Activated naive CD8-positive, alpha-beta T cell treated with anti-CD3 and anti-CD28 coated beads, Interleukin-2, amount 10 ng/mL, durations not matched to agents 7 days and 5 days (primary cell): Measurements from ENCODE around the gene KLHL29. TPM values are rescaled to one million over a fixed set of nuclear protein-coding genes. Genes with fewer than 3 reads are reported as not detected.

Experiments used
- ATAC-seq: fragments of 150-1000 bp; cut with Tn5 transposase; one replicate; pipeline ENCODE4 v1.10.0; 2021; ENCODE audit warnings: low read depth, moderate library complexity
- POLR2A ChIA-PET: fragments of 350-600 bp; sonication (Branson Sonifier 250); formaldehyde crosslinking; loops from one replicate; lab custom pipeline; 2021; ENCODE audit warnings: antibody characterized with exemption; lab: Charles Lee
- DNase-seq: peaks from one replicate; pipeline ENCODE4 v3.0.0; 2021
- H3K27ac Mint-ChIP-seq: one replicate; pipeline ENCODE4 v1.8.0; 2022; ENCODE audit warnings: mild to moderate bottlenecking, mixed read lengths
- H3K27me3 Mint-ChIP-seq: one replicate; pipeline ENCODE4 v1.8.0; 2022; ENCODE audit warnings: mild to moderate bottlenecking, moderate library complexity, mixed read lengths
- H3K36me3 Mint-ChIP-seq: one replicate; pipeline ENCODE4 v1.8.0; 2021; ENCODE audit warnings: mild to moderate bottlenecking, mixed read lengths
- H3K4me1 Mint-ChIP-seq: one replicate; pipeline ENCODE4 v1.8.0; 2021; ENCODE audit warnings: mixed read lengths
- H3K4me3 Mint-ChIP-seq: one replicate; pipeline ENCODE4 v1.8.0; 2022; ENCODE audit warnings: mild to moderate bottlenecking, moderate library complexity, mixed read lengths
- H3K9me3 Mint-ChIP-seq: one replicate; pipeline ENCODE4 v1.8.0; 2021; ENCODE audit warnings: mixed read lengths
- total RNA-seq, 2 experiments: library from RNA; stranded (reverse); gene quantifications; one replicate each; pipeline ENCODE4 v1.2.3, GENCODE V29; 2021

Gene KLHL29
- total RNA-seq, 2 experiments from 2014 or later, result 1.6 to 1.7 TPM

GRCh38 chr2:23544589-23545295 lies 159.8 kb downstream of the KLHL29 start:
- Mint-ChIP-seq H3K27me3 (no peaks in the 10 kb centered on the region), H3K4me1 (peaks cover 4% of the 10 kb centered on the region), H3K9me3 (no peaks in the 10 kb centered on the region), H3K4me3 (no peak overlapping the region), H3K36me3 (no peaks in the 10 kb centered on the region), H3K27ac (no peak overlapping the region)
- POLR2A ChIA-PET, result no interaction called here
- ATAC-seq, result no peak
- no peak for DNase-seq

- Mint-ChIP-seq H3K27me3 (no peaks in the 10 kb centered on the region), H3K4me1 (peaks cover 8% of the 10 kb centered on the region), H3K27ac (no peak overlapping the region), H3K9me3 (no peaks in the 10 kb centered on the region), H3K36me3 (no peaks in the 10 kb centered on the region), H3K4me3 (no peak overlapping the region)
- DNase-seq (no peak), ATAC-seq (no peak)
- POLR2A ChIA-PET, result no interaction called here
These were observed 160.4 kb downstream of the KLHL29 start for GRCh38 chr2:23545396-23545795.

GRCh38 chr2:23545811-23546210 lies 160.8 kb downstream of the KLHL29 start:
- ATAC-seq, result peak; percentile 16
- POLR2A ChIA-PET, result no interaction called here
- no peak overlapping the region for H3K4me3 Mint-ChIP-seq

GRCh38 chr2:23546913-23547312 lies 161.9 kb downstream of the KLHL29 start:
- POLR2A ChIA-PET, result no interaction called here
- H3K27ac Mint-ChIP-seq, result no peak overlapping the region
- peaks cover 2% of the 10 kb centered on the region for H3K27me3 Mint-ChIP-seq
- H3K36me3 Mint-ChIP-seq, result no peaks in the 10 kb centered on the region
- no peak overlapping the region for H3K4me3 Mint-ChIP-seq
- peaks cover 17% of the 10 kb centered on the region for H3K4me1 Mint-ChIP-seq
- no peaks in the 10 kb centered on the region for H3K9me3 Mint-ChIP-seq
- DNase-seq (no peak), ATAC-seq (no peak)

More at GRCh38 chr2:23545811-23546210, 160.8 kb downstream of the KLHL29 start:
- no peaks in the 10 kb centered on the region for H3K36me3 Mint-ChIP-seq
- no peak overlapping the region for H3K27ac Mint-ChIP-seq
- peaks cover 2% of the 10 kb centered on the region for H3K27me3 Mint-ChIP-seq
- H3K9me3 Mint-ChIP-seq, result no peaks in the 10 kb centered on the region
- DNase-seq, result no peak
- peaks cover 12% of the 10 kb centered on the region for H3K4me1 Mint-ChIP-seq

GRCh38 chr2:23547725-23548124 lies 162.7 kb downstream of the KLHL29 start:
- H3K4me3 Mint-ChIP-seq, result no peak overlapping the region

GRCh38 chr2:23548143-23548769 lies 163.3 kb downstream of the KLHL29 start:
- Mint-ChIP-seq H3K4me3 (no peak overlapping the region), H3K27ac (no peak overlapping the region), H3K4me1 (peaks cover 22% of the 10 kb centered on the region), H3K9me3 (no peaks in the 10 kb centered on the region), H3K27me3 (peaks cover 2% of the 10 kb centered on the region), H3K36me3 (no peaks in the 10 kb centered on the region)
- POLR2A ChIA-PET, result no interaction called here
- no peak for ATAC-seq
- DNase-seq, result no peak

More at GRCh38 chr2:23547725-23548124, 162.7 kb downstream of the KLHL29 start:
- no peaks in the 10 kb centered on the region for H3K9me3 Mint-ChIP-seq
- H3K27me3 Mint-ChIP-seq, result peaks cover 2% of the 10 kb centered on the region
- peaks cover 22% of the 10 kb centered on the region for H3K4me1 Mint-ChIP-seq
- no peak overlapping the region for H3K27ac Mint-ChIP-seq
- POLR2A ChIA-PET, result no interaction called here
- ATAC-seq (no peak), DNase-seq (no peak)
- H3K36me3 Mint-ChIP-seq, result no peaks in the 10 kb centered on the region

- no peak overlapping the region for H3K4me3 Mint-ChIP-seq
- POLR2A ChIA-PET, result no interaction called here
- no peak overlapping the region for H3K27ac Mint-ChIP-seq
- DNase-seq (no peak), ATAC-seq (no peak)
- H3K36me3 Mint-ChIP-seq, result no peaks in the 10 kb centered on the region
- peaks cover 2% of the 10 kb centered on the region for H3K27me3 Mint-ChIP-seq
- peaks cover 22% of the 10 kb centered on the region for H3K4me1 Mint-ChIP-seq
- no peaks in the 10 kb centered on the region for H3K9me3 Mint-ChIP-seq
These were observed 164.1 kb downstream of the KLHL29 start for GRCh38 chr2:23549051-23549450.

GRCh38 chr2:23549821-23550530 lies 165.0 kb downstream of the KLHL29 start:
- H3K27me3 Mint-ChIP-seq, result peaks cover 2% of the 10 kb centered on the region
- H3K27ac Mint-ChIP-seq, result no peak overlapping the region

GRCh38 chr2:23550553-23550952 lies 165.6 kb downstream of the KLHL29 start:
- Mint-ChIP-seq H3K4me1 (peaks cover 18% of the 10 kb centered on the region), H3K27ac (no peak overlapping the region), H3K36me3 (no peaks in the 10 kb centered on the region), H3K9me3 (no peaks in the 10 kb centered on the region), H3K27me3 (peaks cover 2% of the 10 kb centered on the region), H3K4me3 (no peak overlapping the region)
- POLR2A ChIA-PET, result no interaction called here
- DNase-seq (no peak), ATAC-seq (no peak)

More at GRCh38 chr2:23549821-23550530, 165.0 kb downstream of the KLHL29 start:
- Mint-ChIP-seq H3K4me3 (peak overlapping the region; percentile 2), H3K36me3 (no peaks in the 10 kb centered on the region), H3K4me1 (peaks cover 19% of the 10 kb centered on the region), H3K9me3 (no peaks in the 10 kb centered on the region)
- ATAC-seq (no peak), DNase-seq (no peak)
- POLR2A ChIA-PET, result no interaction called here

GRCh38 chr2:23551875-23552274 lies 166.9 kb downstream of the KLHL29 start:
- POLR2A ChIA-PET, result no interaction called here
- DNase-seq, result no peak
- no peaks in the 10 kb centered on the region for H3K9me3 Mint-ChIP-seq
- peak; percentile 41 for ATAC-seq
- H3K36me3 Mint-ChIP-seq, result no peaks in the 10 kb centered on the region
- peaks cover 2% of the 10 kb centered on the region for H3K27me3 Mint-ChIP-seq
- peaks cover 18% of the 10 kb centered on the region for H3K4me1 Mint-ChIP-seq
- H3K4me3 Mint-ChIP-seq, result no peak overlapping the region
- H3K27ac Mint-ChIP-seq, result no peak overlapping the region

GRCh38 chr2:23553561-23553960 lies 168.6 kb downstream of the KLHL29 start:
- no peak for DNase-seq
- H3K4me1 Mint-ChIP-seq, result peaks cover 18% of the 10 kb centered on the region

GRCh38 chr2:23554054-23554697 lies 169.2 kb downstream of the KLHL29 start:
- no peak for ATAC-seq
- Mint-ChIP-seq H3K27ac (no peak overlapping the region), H3K9me3 (no peaks in the 10 kb centered on the region), H3K4me1 (peaks cover 18% of the 10 kb centered on the region), H3K27me3 (peaks cover 2% of the 10 kb centered on the region), H3K36me3 (no peaks in the 10 kb centered on the region), H3K4me3 (no peak overlapping the region)
- DNase-seq, result no peak
- POLR2A ChIA-PET, result no interaction called here

More at GRCh38 chr2:23553561-23553960, 168.6 kb downstream of the KLHL29 start:
- no peaks in the 10 kb centered on the region for H3K9me3 Mint-ChIP-seq
- H3K36me3 Mint-ChIP-seq, result no peaks in the 10 kb centered on the region
- POLR2A ChIA-PET, result no interaction called here
- no peak overlapping the region for H3K27ac Mint-ChIP-seq
- peaks cover 2% of the 10 kb centered on the region for H3K27me3 Mint-ChIP-seq
- no peak overlapping the region for H3K4me3 Mint-ChIP-seq
- ATAC-seq, result no peak

GRCh38 chr2:23555944-23556343 lies 171.0 kb downstream of the KLHL29 start:
- ATAC-seq (no peak), DNase-seq (no peak)
- Mint-ChIP-seq H3K4me1 (peaks cover 10% of the 10 kb centered on the region), H3K4me3 (no peak overlapping the region), H3K27me3 (peaks cover 4% of the 10 kb centered on the region), H3K27ac (no peak overlapping the region), H3K36me3 (no peaks in the 10 kb centered on the region), H3K9me3 (no peaks in the 10 kb centered on the region)
- POLR2A ChIA-PET, result no interaction called here
